ENCODE data around the gene TRA2B. TPM values are rescaled to one million over a fixed set of nuclear protein-coding genes. Genes with fewer than 3 reads are reported as not detected.

The TRA2B gene
- polyA plus RNA-seq, 1 experiment: 216 TPM

- no peak overlapping the region for H3K27ac ChIP-seq (ENCODE audit: low read depth, low read length)
- TF ChIP-seq CTCF (IDR thresholded peaks at IDR 0.05; ENCODE audit: low read depth, low read length): no peak
- ChIA-PET CTCF (no interaction called here), POLR2A (no interaction called here)
- H3K9me3 ChIP-seq (ENCODE audit: control insufficient read depth, insufficient read depth, low read length): peaks cover 4% of the 10 kb centered on the region
- no peak overlapping the region for H3K4me3 ChIP-seq (ENCODE audit: low read depth, low read length)
- H3K27me3 ChIP-seq (ENCODE audit: control insufficient read depth, insufficient read depth, low read length): peaks cover 19% of the 10 kb centered on the region
- DNase-seq (ENCODE audit: low read depth, low spot score): no peak
Observed at GRCh38 chr3:185948292-185948691, 10.5 kb upstream of the TRA2B start.

- no peaks in the 10 kb centered on the region; the same call in 1 of the 2 replicates for H3K9me3 ChIP-seq (ENCODE audit: control insufficient read depth, insufficient read depth, low read length)
- no peak for TF ChIP-seq CTCF (IDR thresholded peaks at IDR 0.05; ENCODE audit: low read depth, low read length)
- H3K27me3 ChIP-seq (ENCODE audit: control insufficient read depth, insufficient read depth, low read length): peaks cover 5% of the 10 kb centered on the region
- H3K4me3 ChIP-seq (ENCODE audit: low read depth, low read length): no peak overlapping the region
- no peak overlapping the region for H3K27ac ChIP-seq (ENCODE audit: low read depth, low read length)
- ChIA-PET CTCF (interaction anchor here (0.6 to 3.8 kb wide), 92 partner anchors 11 to 1158 kb away, joined by 3 to 243 read pairs (median 5); partner anchors contain the start of gene DNAJB11), POLR2A (interaction anchor here (0.6 to 1.2 kb wide), 3 partner anchors 12 to 165 kb away, joined by 3 to 5 read pairs (median 5); partner anchors contain the start of gene ETV5)
- no peak for DNase-seq (ENCODE audit: low read depth, low spot score)
Observed at GRCh38 chr3:185943760-185944106, 5.9 kb upstream of the TRA2B start.

- ChIA-PET POLR2A (interaction anchor here (0.6 to 1.2 kb wide), 3 partner anchors 11 to 165 kb away, joined by 3 to 5 read pairs (median 5); partner anchors contain the start of gene ETV5), CTCF (interaction anchor here (0.5 to 3.8 kb wide), 106 partner anchors 11 to 1158 kb away, joined by 3 to 243 read pairs (median 5); partner anchors contain the start of gene DNAJB11)
- peak; percentile 99 for TF ChIP-seq CTCF (IDR thresholded peaks at IDR 0.05; ENCODE audit: low read depth, low read length)
- Histone ChIP-seq H3K4me3 (ENCODE audit: low read depth, low read length) (no peak overlapping the region), H3K27ac (ENCODE audit: low read depth, low read length) (no peak overlapping the region), H3K27me3 (ENCODE audit: control insufficient read depth, insufficient read depth, low read length) (peaks cover 5% of the 10 kb centered on the region), H3K9me3 (ENCODE audit: control insufficient read depth, insufficient read depth, low read length) (no peaks in the 10 kb centered on the region; the same call in 1 of the 2 replicates)
- peak; percentile 49 for DNase-seq (ENCODE audit: low read depth, low spot score)
Observed at GRCh38 chr3:185942907-185943759, 5.3 kb upstream of the TRA2B start.

GRCh38 chr3:185942396-185942795, 4.6 kb upstream of the TRA2B start:
- H3K27ac ChIP-seq (ENCODE audit: low read depth, low read length): no peak overlapping the region
- POLR2A ChIA-PET: no interaction called here
- CTCF ChIA-PET: interaction anchor here (1.0 to 3.8 kb wide), 7 partner anchors 14 to 675 kb away, joined by 4 to 243 read pairs (median 28); no protein-coding TSS in a partner anchor

More at GRCh38 chr3:185942396-185942795, 4.6 kb upstream of the TRA2B start:
- no peak for TF ChIP-seq CTCF (IDR thresholded peaks at IDR 0.05; ENCODE audit: low read depth, low read length)
- no peak overlapping the region for H3K4me3 ChIP-seq (ENCODE audit: low read depth, low read length)
- peaks cover 5% of the 10 kb centered on the region for H3K27me3 ChIP-seq (ENCODE audit: control insufficient read depth, insufficient read depth, low read length)
- no peak for DNase-seq (ENCODE audit: low read depth, low spot score)
- H3K9me3 ChIP-seq (ENCODE audit: control insufficient read depth, insufficient read depth, low read length): no peaks in the 10 kb centered on the region; the same call in 1 of the 2 replicates
